GM12891 (cell line): ENCODE data around the gene IMPA2.

Experiments used
- POLR2A ChIP-seq: IDR thresholded peaks from 2 replicates; pipeline ENCODE4 v1.6.1; 2011; ENCODE audit warnings: low read depth, low read length, control low read depth
- POLR2AphosphoS5 ChIP-seq: IDR thresholded peaks from 2 replicates; pipeline ENCODE4 v1.6.1; 2011; ENCODE audit warnings: low read depth, low read length, control low read depth
- SPI1 ChIP-seq: IDR thresholded peaks from 2 replicates; pipeline ENCODE4 v1.6.1; 2011; ENCODE audit warnings: low read depth, low read length, control low read depth

DNA sequence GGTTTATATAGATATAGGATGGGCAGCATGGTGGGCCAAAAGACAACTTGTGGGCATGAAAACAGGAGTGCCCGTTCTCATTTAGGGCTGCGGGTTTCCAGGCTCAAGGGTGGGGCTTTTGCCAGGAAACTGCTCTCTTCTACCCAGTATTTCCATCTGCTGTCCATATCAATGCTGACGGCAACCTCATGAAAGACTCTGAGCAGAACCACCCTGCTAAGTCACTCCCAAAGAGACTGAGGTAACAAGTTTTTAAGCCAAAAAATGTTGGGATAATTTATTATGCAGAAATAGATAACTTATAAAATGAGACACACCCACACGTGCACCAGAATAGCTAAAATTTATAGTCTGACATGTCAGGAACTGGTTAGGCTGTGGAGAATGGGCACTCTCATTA, 37.1 kb upstream of the IMPA2 start:
- TF ChIP-seq POLR2A (no peak), POLR2AphosphoS5 (no peak), SPI1 (no peak)
